ENCODE results near the gene MARCOL. TPM values are rescaled to one million over a fixed set of nuclear protein-coding genes. Genes with fewer than 3 reads are reported as not detected.
"Not testable (repeated sequence)": the region's sequence is repeated elsewhere in the genome, so short reads cannot be mapped to it uniquely, and the experiment has no call there.

The MARCOL gene
- total RNA-seq, 1 donor from 2014 or later: not detected

- Histone ChIP-seq H3K27ac (replicated peaks) (no peak overlapping the region), H3K4me3 (no peak overlapping the region), H3K4me1 (no peaks in the 10 kb centered on the region), H3K36me3 (no peaks in the 10 kb centered on the region), H3K9me3 (replicated peaks) (peaks cover 39% of the 10 kb centered on the region), H3K27me3 (ENCODE audit: low read depth) (no peaks in the 10 kb centered on the region)
- TF ChIP-seq CTCF (IDR thresholded peaks at IDR 0.05; ENCODE audit: borderline replicate concordance): no peak
- no peak for DNase-seq
- intact Hi-C loops (cut with micrococcal nuclease): no loop called here
These were observed 22.9 kb downstream of the MARCOL start for GRCh38 chr5:148261221-148261620.

GRCh38 chr5:148267962-148268361, 29.6 kb downstream of the MARCOL start:
- intact Hi-C loops (cut with micrococcal nuclease): no loop called here
- Histone ChIP-seq H3K27ac (replicated peaks) (no peak overlapping the region), H3K36me3 (no peaks in the 10 kb centered on the region), H3K27me3 (ENCODE audit: low read depth) (no peaks in the 10 kb centered on the region), H3K4me1 (no peaks in the 10 kb centered on the region), H3K4me3 (no peak overlapping the region), H3K9me3 (replicated peaks) (peaks cover 13% of the 10 kb centered on the region)
- DNase-seq: no peak
- TF ChIP-seq CTCF (IDR thresholded peaks at IDR 0.05; ENCODE audit: borderline replicate concordance): no peak

GRCh38 chr5:148268566-148268965, 30.2 kb downstream of the MARCOL start, which contains the start of gene SPINK13:
SPINK13 (plus strand) TSS chr5:148268794; CDS start chr5:148270073, 1,279 bp downstream.
- no peaks in the 10 kb centered on the region for H3K4me1 ChIP-seq
- no peaks in the 10 kb centered on the region for H3K36me3 ChIP-seq
- H3K4me3 ChIP-seq: no peak within 1 kb of the TSS
- H3K9me3 ChIP-seq (replicated peaks): peaks cover 13% of the 10 kb centered on the region
- intact Hi-C loops (cut with micrococcal nuclease): no loop called here
- TF ChIP-seq CTCF (IDR thresholded peaks at IDR 0.05; ENCODE audit: borderline replicate concordance): no peak
- no peak for DNase-seq
- H3K27ac ChIP-seq (replicated peaks): no peak within 1 kb of the TSS
- H3K27me3 ChIP-seq (ENCODE audit: low read depth): no peaks in the 10 kb centered on the region

GRCh38 chr5:148275129-148275528, 36.8 kb downstream of the MARCOL start:
- H3K9me3 ChIP-seq (replicated peaks): peaks cover 65% of the 10 kb centered on the region
- H3K27ac ChIP-seq (replicated peaks); H3K4me1 ChIP-seq; H3K36me3 ChIP-seq; intact Hi-C loops (cut with micrococcal nuclease); H3K4me3 ChIP-seq; H3K27me3 ChIP-seq (ENCODE audit: low read depth); DNase-seq: not testable (repeated sequence)

- DNase-seq; intact Hi-C loops (cut with micrococcal nuclease): not testable (repeated sequence)
These were observed 42.6 kb downstream of the MARCOL start for GRCh38 chr5:148280893-148281292.

GRCh38 chr5:148281336-148281735, 43.0 kb downstream of the MARCOL start:
- H3K4me3 ChIP-seq; H3K4me1 ChIP-seq; DNase-seq; H3K27me3 ChIP-seq (ENCODE audit: low read depth); intact Hi-C loops (cut with micrococcal nuclease); H3K27ac ChIP-seq (replicated peaks): not testable (repeated sequence)
- Histone ChIP-seq H3K9me3 (replicated peaks) (peaks cover 59% of the 10 kb centered on the region), H3K36me3 (peaks cover 18% of the 10 kb centered on the region)

More at GRCh38 chr5:148280893-148281292, 42.6 kb downstream of the MARCOL start:
- H3K4me3 ChIP-seq; H3K4me1 ChIP-seq; H3K27ac ChIP-seq (replicated peaks); H3K27me3 ChIP-seq (ENCODE audit: low read depth): not testable (repeated sequence)
- Histone ChIP-seq H3K9me3 (replicated peaks) (peaks cover 63% of the 10 kb centered on the region), H3K36me3 (peaks cover 18% of the 10 kb centered on the region)

- intact Hi-C loops (cut with micrococcal nuclease): no loop called here
- H3K4me1 ChIP-seq: no peaks in the 10 kb centered on the region
- no peaks in the 10 kb centered on the region for H3K27me3 ChIP-seq (ENCODE audit: low read depth)
- H3K36me3 ChIP-seq: no peaks in the 10 kb centered on the region
- no peak overlapping the region for H3K4me3 ChIP-seq
- TF ChIP-seq CTCF (IDR thresholded peaks at IDR 0.05; ENCODE audit: borderline replicate concordance): peak; percentile 64
- no peak overlapping the region for H3K27ac ChIP-seq (replicated peaks)
- DNase-seq: no peak
- no peaks in the 10 kb centered on the region for H3K9me3 ChIP-seq (replicated peaks)
These were observed 52.2 kb downstream of the MARCOL start for GRCh38 chr5:148290271-148291195.

Data from left ventricle myocardium inferior (tissue), 1 donor.